Lower leg skin (tissue), 4 donors: Measurements from ENCODE around the gene UNC13C. TPM values are rescaled to one million over a fixed set of nuclear protein-coding genes. Genes with fewer than 3 reads are reported as not detected.

Source experiments
- DNase-seq, 2 donors: peaks; one replicate each; pipeline ENCODE4 v3.0.0-alpha.2; 2019; ENCODE audit warnings: low spot score in 2 of 2
- H3K4me3 ChIP-seq: fragments of 200-600 bp; sonication (generic); 2 replicates; pipeline ENCODE4 v1.5.1; 2017; ENCODE audit warnings: mild to moderate bottlenecking, low read depth; ENCODE audit not compliant: poor library complexity, severe bottlenecking
- POLR2A ChIP-seq, 2 donors: fragments of 450-650 bp; IDR thresholded peaks; one replicate each; pipeline ENCODE4 v1.6.1; 2016 to 2017; ENCODE audit warnings: antibody characterized with exemption in 2 of 2, mild to moderate bottlenecking in 1 of 2, moderate library complexity in 1 of 2
- WGBS, 2 donors: methylation state at CpG; one replicate each; pipeline ENCODE4 v1.1.5; 2018; 5-methylcytosine and 5-hydroxymethylcytosine counted together
- intact Hi-C: fragments of 100-400 bp; cut with DNase I; formaldehyde crosslinking; loops from one replicate; pipeline ENCODE4 v1.15.0; 2023; ENCODE audit warnings: low total_unique reads
- total RNA-seq, 4 donors: library from RNA; depleted of rRNA; stranded (reverse); fragments of >200 nt; gene quantifications; one replicate each; pipeline ENCODE4 v1.1.0, GENCODE V29; 2016
- TF ChIP-seq, protein P1 (sequence below), 3 donors: fragments of 450-650 bp; IDR thresholded peaks; one replicate each; pipeline ENCODE4 v1.5.1; 2016; ENCODE audit warnings: antibody characterized with exemption in 3 of 3, mild to moderate bottlenecking in 3 of 3, moderate library complexity in 2 of 3

Gene UNC13C
- total RNA-seq, 4 donors from 2014 or later = 0.08 to 0.84 (median 0.18) TPM

DNA sequence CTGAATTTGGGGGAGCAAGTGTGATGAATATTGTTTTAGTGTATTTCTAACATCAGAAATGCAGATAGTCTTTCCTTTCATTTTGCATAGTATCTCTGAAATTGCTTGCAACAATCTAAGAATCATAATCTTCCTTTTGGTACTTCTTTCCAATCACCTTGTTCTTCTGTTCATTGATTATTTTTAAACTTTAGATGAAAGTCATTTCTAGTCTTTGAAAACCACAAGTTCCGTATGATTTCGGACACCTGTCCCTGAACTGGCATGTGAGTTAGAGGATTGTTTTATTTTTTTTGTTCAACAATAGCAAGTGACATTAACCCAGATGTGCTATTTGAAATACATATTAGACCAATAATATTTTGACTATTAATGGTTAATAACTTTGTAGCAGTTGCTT is 329.7 kb downstream of the UNC13C start:
- intact Hi-C loops = no loop called here
- no peak overlapping the region for H3K4me3 ChIP-seq
- TF ChIP-seq, protein P1, sequence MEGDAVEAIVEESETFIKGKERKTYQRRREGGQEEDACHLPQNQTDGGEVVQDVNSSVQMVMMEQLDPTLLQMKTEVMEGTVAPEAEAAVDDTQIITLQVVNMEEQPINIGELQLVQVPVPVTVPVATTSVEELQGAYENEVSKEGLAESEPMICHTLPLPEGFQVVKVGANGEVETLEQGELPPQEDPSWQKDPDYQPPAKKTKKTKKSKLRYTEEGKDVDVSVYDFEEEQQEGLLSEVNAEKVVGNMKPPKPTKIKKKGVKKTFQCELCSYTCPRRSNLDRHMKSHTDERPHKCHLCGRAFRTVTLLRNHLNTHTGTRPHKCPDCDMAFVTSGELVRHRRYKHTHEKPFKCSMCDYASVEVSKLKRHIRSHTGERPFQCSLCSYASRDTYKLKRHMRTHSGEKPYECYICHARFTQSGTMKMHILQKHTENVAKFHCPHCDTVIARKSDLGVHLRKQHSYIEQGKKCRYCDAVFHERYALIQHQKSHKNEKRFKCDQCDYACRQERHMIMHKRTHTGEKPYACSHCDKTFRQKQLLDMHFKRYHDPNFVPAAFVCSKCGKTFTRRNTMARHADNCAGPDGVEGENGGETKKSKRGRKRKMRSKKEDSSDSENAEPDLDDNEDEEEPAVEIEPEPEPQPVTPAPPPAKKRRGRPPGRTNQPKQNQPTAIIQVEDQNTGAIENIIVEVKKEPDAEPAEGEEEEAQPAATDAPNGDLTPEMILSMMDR (IDR thresholded peaks at IDR 0.05) = no peak
- no peak for TF ChIP-seq POLR2A (IDR thresholded peaks at IDR 0.05)
- no peak for DNase-seq
- 93 to 94% methylated on average over 2 of the region's 2 CpGs for WGBS, 2 donors

DNA sequence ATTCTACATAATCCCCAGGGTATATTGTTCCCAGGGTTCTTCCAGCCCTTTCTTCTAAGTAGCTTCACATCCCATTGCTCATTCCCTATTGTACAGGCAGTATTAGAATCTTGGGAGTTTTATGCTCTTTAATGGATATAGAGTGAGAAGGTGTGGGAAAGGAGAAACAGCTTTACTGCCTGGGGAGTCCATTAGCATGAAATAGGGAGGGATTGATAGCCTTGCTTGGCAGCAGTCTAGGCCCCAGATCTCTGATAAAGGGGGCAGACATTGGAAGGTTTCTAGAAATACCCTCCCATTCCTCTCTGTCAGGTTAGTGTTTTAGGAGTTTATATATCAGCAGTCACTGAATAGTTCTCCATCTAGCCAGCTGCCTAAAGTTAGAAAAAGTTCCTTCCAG is 334.3 kb downstream of the UNC13C start:
- no peak for TF ChIP-seq POLR2A (IDR thresholded peaks at IDR 0.05)
- TF ChIP-seq, protein P1 (IDR thresholded peaks at IDR 0.05) = no peak
- intact Hi-C loops = no loop called here
- no peak for DNase-seq
- H3K4me3 ChIP-seq = no peak overlapping the region

DNA sequence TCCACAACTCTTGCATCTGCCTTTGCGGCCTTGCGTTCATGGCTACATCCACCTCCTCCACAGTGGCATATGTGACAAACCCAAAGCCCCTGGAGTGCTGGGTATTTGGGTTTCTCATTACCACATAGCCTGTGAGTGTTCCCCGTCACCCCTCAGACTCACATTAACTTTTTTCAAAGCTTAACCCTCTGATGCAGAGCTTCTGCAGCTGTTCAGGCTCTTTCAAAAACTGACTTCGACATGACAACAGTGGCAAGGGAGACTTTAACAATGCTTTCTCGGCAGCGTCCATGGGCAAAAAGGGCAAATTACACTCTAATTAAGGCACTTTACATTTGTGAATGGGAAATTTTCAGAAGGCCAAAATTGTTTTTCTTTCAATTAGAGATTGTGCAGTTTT is 343.2 kb downstream of the UNC13C start:
- H3K4me3 ChIP-seq = no peak overlapping the region
- intact Hi-C loops = no loop called here
- 79 to 90% methylated on average over 6 of the region's 6 CpGs for WGBS, 2 donors
- TF ChIP-seq POLR2A (IDR thresholded peaks at IDR 0.05) = no peak
- TF ChIP-seq, protein P1 (IDR thresholded peaks at IDR 0.05) = no peak
- DNase-seq = no peak

DNA sequence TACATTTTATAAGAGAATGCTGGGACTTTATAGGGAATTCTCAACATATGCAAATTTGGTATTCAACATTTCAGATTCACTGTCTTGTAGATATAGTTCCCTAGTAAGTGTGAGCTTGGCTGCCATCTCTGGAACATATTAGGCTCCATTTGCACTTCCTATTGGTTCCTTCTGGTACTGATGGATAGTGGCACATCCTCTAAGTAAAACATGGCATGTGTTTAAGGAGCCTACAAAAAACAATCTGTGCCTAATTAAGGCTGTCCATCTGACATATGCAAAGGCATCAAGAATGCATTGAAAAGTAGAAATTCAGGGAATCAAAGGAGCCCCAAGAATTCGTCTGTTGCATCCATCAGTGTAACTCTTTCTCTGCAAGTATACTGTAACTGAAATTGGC is 344.1 kb downstream of the UNC13C start:
- DNase-seq = no peak
- intact Hi-C loops = no loop called here
- H3K4me3 ChIP-seq = no peak overlapping the region
- 36% methylated on average over 1 of the region's 1 CpG for WGBS, 2 donors
- no peak for TF ChIP-seq POLR2A (IDR thresholded peaks at IDR 0.05)
- TF ChIP-seq, protein P1 (IDR thresholded peaks at IDR 0.05) = no peak

DNA sequence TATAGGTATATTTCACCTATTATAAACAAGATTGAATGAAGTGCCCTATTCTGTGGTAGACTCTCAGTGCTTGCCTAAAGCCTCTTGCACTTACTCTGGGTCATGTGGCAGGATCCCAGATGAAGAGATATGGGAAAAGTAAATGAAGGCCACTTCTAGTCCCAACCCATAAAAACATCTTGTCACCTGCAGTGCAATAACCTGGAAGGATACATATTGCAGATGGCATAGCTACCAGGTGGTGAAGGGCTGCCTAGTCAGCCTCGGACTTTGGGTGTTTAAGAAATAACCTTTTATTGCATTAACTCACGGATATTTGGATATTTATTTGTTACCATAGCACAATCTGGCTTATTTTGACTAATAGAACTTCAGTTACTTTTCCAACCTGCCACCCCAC is 367.1 kb downstream of the UNC13C start:
- TF ChIP-seq, protein P1 (IDR thresholded peaks at IDR 0.05) = no peak
- no peak for TF ChIP-seq POLR2A (IDR thresholded peaks at IDR 0.05)
- 82 to 92% methylated on average over 2 of the region's 2 CpGs for WGBS, 2 donors
- intact Hi-C loops = no loop called here

DNA sequence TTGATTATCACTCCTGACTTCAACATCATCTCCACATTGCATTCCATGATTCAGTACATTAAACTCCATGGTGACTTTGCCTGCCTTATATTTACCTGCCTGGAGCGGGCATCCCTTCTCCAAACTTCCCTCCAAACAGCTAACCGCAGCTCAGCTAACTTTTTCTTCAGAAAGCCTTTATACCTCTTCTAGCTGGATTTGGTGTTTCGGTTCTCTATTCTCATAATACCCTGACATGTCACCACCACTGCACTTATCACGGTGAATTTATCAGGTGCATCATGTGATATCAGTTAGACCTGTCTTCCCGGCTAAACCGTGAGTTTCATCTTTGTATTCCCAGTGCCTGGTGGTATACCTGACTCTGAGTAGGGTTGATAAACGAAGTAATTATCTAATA is 367.6 kb downstream of the UNC13C start:
- no peak for DNase-seq
- TF ChIP-seq POLR2A (IDR thresholded peaks at IDR 0.05) = no peak
- TF ChIP-seq, protein P1 (IDR thresholded peaks at IDR 0.05) = no peak
- H3K4me3 ChIP-seq = no peak overlapping the region
- intact Hi-C loops = no loop called here
- 89% methylated on average over 7 of the region's 7 CpGs for WGBS, 2 donors

More for the DNA sequence above, 367.1 kb downstream of the UNC13C start:
- H3K4me3 ChIP-seq = no peak overlapping the region
- DNase-seq = no peak
